Keratinocyte (primary cell): Measurements from ENCODE around the gene SORT1. TPM values are rescaled to one million over a fixed set of nuclear protein-coding genes. Genes with fewer than 3 reads are reported as not detected.
A peak's percentile ranks its signal among the peaks of the same experiment; 100 is the strongest.

Experiments
- DNase-seq: peaks from one replicate; pipeline ENCODE4 v3.0.0-alpha.2; 2011; ENCODE audit warnings: low read depth, missing footprints, low spot score
- FAIRE-seq: peaks from 2 replicates; lab custom pipeline; 2011; peaks lifted over from hg19 to GRCh38; lab: Jason Lieb, UNC
- H2AFZ ChIP-seq: 2 replicates; pipeline ENCODE4 v1.6.0; 2012; ENCODE audit warnings: low read length, control low read depth, inconsistent platforms; ENCODE audit not compliant: control insufficient read depth
- H3K27ac ChIP-seq: 2 replicates; pipeline ENCODE4 v1.5.1; 2011; ENCODE audit warnings: low read length; ENCODE audit not compliant: control insufficient read depth, insufficient read depth
- H3K27me3 ChIP-seq: 3 replicates; pipeline ENCODE4 v1.6.0; 2011; ENCODE audit warnings: low read length; ENCODE audit not compliant: control insufficient read depth, insufficient read depth; ENCODE audit errors: extremely low read depth
- H3K36me3 ChIP-seq, 2 experiments: 2 replicates in 1 of 2; 3 replicates in 1 of 2; pipeline ENCODE4 v1.5.1; 2011; ENCODE audit warnings: low read length in 2 of 2, mild to moderate bottlenecking in 1 of 2; ENCODE audit not compliant: control insufficient read depth in 2 of 2, insufficient read depth in 2 of 2; ENCODE audit errors: extremely low read depth in 1 of 2
- H3K4me1 ChIP-seq: 3 replicates; pipeline ENCODE4 v1.5.1; 2011; ENCODE audit warnings: low read length; ENCODE audit not compliant: control insufficient read depth, insufficient read depth; ENCODE audit errors: extremely low read depth
- H3K4me2 ChIP-seq: 3 replicates; pipeline ENCODE4 v1.6.0; 2011; ENCODE audit warnings: low read depth, low read length; ENCODE audit not compliant: control insufficient read depth, insufficient read depth; ENCODE audit errors: extremely low read depth
- H3K4me3 ChIP-seq, 3 experiments: fragments of 200-600 bp in 1 of 3; sonication (generic) in 1 of 3; 2 replicates in 2 of 3; 3 replicates in 1 of 3; pipeline ENCODE4 v1.5.1; 2011 to 2016; ENCODE audit warnings: low read length in 3 of 3, mild to moderate bottlenecking in 3 of 3, control low read depth in 2 of 3, inconsistent platforms in 1 of 3, low read depth in 1 of 3, mixed read lengths in 1 of 3, mixed run types in 1 of 3, moderate library complexity in 1 of 3; ENCODE audit not compliant: control insufficient read depth in 2 of 3, insufficient read depth in 2 of 3; ENCODE audit errors: extremely low read depth in 1 of 3
- H3K79me2 ChIP-seq: 2 replicates; pipeline ENCODE4 v1.6.0; 2012; ENCODE audit warnings: low read length; ENCODE audit not compliant: control insufficient read depth, insufficient read depth
- H3K9ac ChIP-seq: 3 replicates; pipeline ENCODE4 v1.6.0; 2011; ENCODE audit warnings: low read length; ENCODE audit not compliant: control insufficient read depth, insufficient read depth; ENCODE audit errors: extremely low read depth
- H3K9me1 ChIP-seq: 3 replicates; pipeline ENCODE4 v1.6.0; 2011; ENCODE audit warnings: low read length; ENCODE audit not compliant: control insufficient read depth, insufficient read depth; ENCODE audit errors: extremely low read depth
- H3K9me3 ChIP-seq: 2 replicates; pipeline ENCODE4 v1.5.1; 2012; ENCODE audit warnings: low read depth, low read length; ENCODE audit not compliant: control insufficient read depth
- H4K20me1 ChIP-seq: 3 replicates; pipeline ENCODE4 v1.6.0; 2011; ENCODE audit warnings: low read length; ENCODE audit not compliant: control insufficient read depth, insufficient read depth; ENCODE audit errors: extremely low read depth
- CTCF ChIP-seq, 3 experiments: IDR thresholded peaks in 1 of 3; conservative IDR thresholded peaks in 1 of 3; optimal IDR thresholded peaks in 1 of 3; 2 replicates in 2 of 3; 3 replicates in 1 of 3; pipeline versions ENCODE3 to v1.5.1; 2011; ENCODE audit warnings: low read length in 3 of 3, mild to moderate bottlenecking in 3 of 3, moderate library complexity in 2 of 3, control low read depth in 1 of 3, inconsistent platforms in 1 of 3; ENCODE audit not compliant: insufficient read depth in 2 of 3; ENCODE audit errors: extremely low read depth in 1 of 3
- EZH2 ChIP-seq: IDR thresholded peaks from one replicate; pipeline ENCODE4 v1.6.1; 2012; ENCODE audit warnings: inconsistent platforms, mild to moderate bottlenecking, low read length, moderate library complexity
- dilution Hi-C: fragments of 300-500 bp; cut with MboI; formaldehyde crosslinking; loops from one replicate; pipeline ENCODE4 v1.7.0; 2020; ENCODE audit warnings: low sequenced_read_pairs; ENCODE audit not compliant: extremely low pct_ligation_motif_present
- polyA plus RNA-seq, 5 experiments: library from polyadenylated mRNA; depleted of rRNA in 3 of 5; stranded (reverse) in 3 of 5; stranded (forward) in 1 of 5; unstranded in 1 of 5; fragments of >200 nt; gene quantifications; 1 replicate in 1 of 5; 2 replicates in 3 of 5; 3 replicates in 1 of 5; pipeline versions ENCODE4 v1.2.1 to v1.2.3, GENCODE V29; 2011 to 2012; ENCODE audit warnings: missing spikeins in 2 of 5, low read depth in 1 of 5, low replicate concordance in 1 of 5

Gene SORT1
- polyA plus RNA-seq, 1 donor (not counting 4 experiments of a cell fraction or from before 2014, with no cell fraction given): 1.6 TPM

GRCh38 chr1:109426281-109427170 lies 28.8 kb upstream of the SORT1 start, which contains the start of gene PSMA5:
TSS of gene PSMA5 (minus strand) at chr1:109426448. CDS start at chr1:109426330, 118 bp downstream.
- Histone ChIP-seq H3K79me2 (peaks cover 51% of the 10 kb centered on the region), H4K20me1 (no peaks in the 10 kb centered on the region), H3K27ac (peak within 1 kb of the TSS; percentile 87), H3K4me1 (peaks cover 14% of the 10 kb centered on the region), H3K9me1 (no peaks in the 10 kb centered on the region), H3K4me3 (peak within 1 kb of the TSS; percentile 97 to 100 (median 100)), H2AFZ (peak within 1 kb of the TSS; percentile 80), H3K36me3 (peaks cover 0 to 3% of the 10 kb centered on the region in 2 experiments), H3K9ac (peak within 1 kb of the TSS; percentile 89), H3K27me3 (no peaks in the 10 kb centered on the region), H3K4me2 (peak within 1 kb of the TSS; percentile 74), H3K9me3 (no peaks in the 10 kb centered on the region)
- FAIRE-seq (peak; percentile 78), DNase-seq (peak; percentile 97)
- dilution Hi-C loops: no loop called here
- no peak for TF ChIP-seq CTCF (optimal IDR thresholded peaks at IDR 0.05 in 1 of 3, IDR thresholded peaks at IDR 0.05 in 1 of 3, conservative IDR thresholded peaks at IDR 0.05 in 1 of 3; ENCODE audit: extremely low read depth in 1 of 3, insufficient read depth in 2 of 3, low read length in 3 of 3)

- Histone ChIP-seq H4K20me1 (no peaks in the 10 kb centered on the region), H3K4me3 (peak overlapping the region; percentile 97 to 100 (median 100)), H3K27ac (peak overlapping the region; percentile 87), H3K79me2 (peaks cover 59% of the 10 kb centered on the region), H3K27me3 (no peaks in the 10 kb centered on the region), H3K4me1 (peaks cover 14% of the 10 kb centered on the region), H3K36me3 (peaks cover 5 to 9% of the 10 kb centered on the region in 2 experiments), H2AFZ (peak overlapping the region; percentile 80), H3K4me2 (peak overlapping the region; percentile 74), H3K9me3 (no peaks in the 10 kb centered on the region), H3K9ac (peak overlapping the region; percentile 89), H3K9me1 (no peaks in the 10 kb centered on the region)
- FAIRE-seq (no peak), DNase-seq (no peak)
- dilution Hi-C loops: no loop called here
- TF ChIP-seq CTCF (optimal IDR thresholded peaks at IDR 0.05 in 1 of 3, IDR thresholded peaks at IDR 0.05 in 1 of 3, conservative IDR thresholded peaks at IDR 0.05 in 1 of 3; ENCODE audit: extremely low read depth in 1 of 3, insufficient read depth in 2 of 3, low read length in 3 of 3): no peak
- no peak for TF ChIP-seq EZH2
Measured at GRCh38 chr1:109425391-109426280, 27.9 kb upstream of the SORT1 start.
